Endothelial cell of umbilical vein (primary cell): ENCODE data around the gene CDC23. TPM values are rescaled to one million over a fixed set of nuclear protein-coding genes. Genes with fewer than 3 reads are reported as not detected.

Source experiments
- BruUV-seq: library from RNA; stranded (reverse); fragments of 400-500 nt; replicated peaks from 2 replicates; lab custom pipeline; 2021; lab: Mats Ljungman, UMichigan
- CTCF ChIA-PET: fragments of 300-600, 350-600 bp; sonication (Branson Sonifier 250); formaldehyde crosslinking; loops from one replicate; lab custom pipeline; 2021; ENCODE audit warnings: antibody characterized with exemption, inconsistent platforms; lab: Charles Lee
- POLR2A ChIA-PET: fragments of 300-600, 350-600 bp; sonication (Branson Sonifier 250); formaldehyde crosslinking; loops from one replicate; lab custom pipeline; 2021; ENCODE audit warnings: antibody characterized with exemption, inconsistent platforms; lab: Charles Lee
- DNase-seq: peaks from one replicate; pipeline ENCODE4 v3.0.0-alpha.2; 2011; ENCODE audit warnings: low read depth, low spot score
- FAIRE-seq: peaks from 2 replicates; lab custom pipeline; 2011; peaks lifted over from hg19 to GRCh38; lab: Jason Lieb, UNC
- H2AFZ ChIP-seq: 2 replicates; pipeline ENCODE4 v1.6.0; 2012; ENCODE audit warnings: low read depth, low read length, control low read depth, inconsistent platforms
- H3K27ac ChIP-seq: 2 replicates; pipeline ENCODE4 v1.5.1; 2011; ENCODE audit warnings: low read depth, mild to moderate bottlenecking, control low read depth, low read length, moderate library complexity; ENCODE audit not compliant: insufficient read depth
- H3K27me3 ChIP-seq, 2 experiments: 2 replicates each; pipeline versions ENCODE4 v1.6.0 to v1.6.1; 2011; ENCODE audit warnings: low read length in 2 of 2, mixed read lengths in 1 of 2; ENCODE audit not compliant: control insufficient read depth in 2 of 2, insufficient read depth in 2 of 2
- H3K36me3 ChIP-seq, 2 experiments: 2 replicates in 1 of 2; 3 replicates in 1 of 2; pipeline ENCODE4 v1.5.1; 2011; ENCODE audit warnings: low read length in 2 of 2, mild to moderate bottlenecking in 1 of 2, moderate library complexity in 1 of 2; ENCODE audit not compliant: control insufficient read depth in 2 of 2, insufficient read depth in 2 of 2; ENCODE audit errors: extremely low read depth in 1 of 2
- H3K4me1 ChIP-seq: 3 replicates; pipeline ENCODE4 v1.5.1; 2011; ENCODE audit warnings: mild to moderate bottlenecking, low read length; ENCODE audit not compliant: control insufficient read depth, insufficient read depth; ENCODE audit errors: extremely low read depth
- H3K4me2 ChIP-seq: 2 replicates; pipeline ENCODE4 v1.6.1; 2011; ENCODE audit warnings: low read length, control low read depth, mixed read lengths; ENCODE audit not compliant: insufficient read depth
- H3K4me3 ChIP-seq, 3 experiments: fragments of 200-600 bp in 1 of 3; sonication (generic), shearing (Covaris generic) in 1 of 3; replicated peaks in 1 of 3; 2 replicates each; pipeline ENCODE4 v1.5.1; 2011 to 2016; ENCODE audit warnings: control low read depth in 3 of 3, low read length in 3 of 3, mild to moderate bottlenecking in 2 of 3, inconsistent platforms in 1 of 3, low read depth in 1 of 3, moderate library complexity in 1 of 3; ENCODE audit not compliant: insufficient read depth in 1 of 3
- H3K79me2 ChIP-seq: 2 replicates; pipeline ENCODE4 v1.6.0; 2012; ENCODE audit warnings: low read length, inconsistent platforms; ENCODE audit not compliant: control insufficient read depth, insufficient read depth
- H3K9ac ChIP-seq: replicated peaks from 2 replicates; pipeline ENCODE3; 2011; ENCODE audit warnings: low read length, control low read depth; ENCODE audit not compliant: insufficient read depth; ENCODE audit errors: extremely low read depth
- H3K9me1 ChIP-seq: replicated peaks from 3 replicates; pipeline ENCODE4 v1.6.0; 2011; ENCODE audit warnings: mild to moderate bottlenecking, low read length; ENCODE audit not compliant: control insufficient read depth, insufficient read depth; ENCODE audit errors: extremely low read depth
- H3K9me3 ChIP-seq: replicated peaks from 2 replicates; pipeline ENCODE4 v1.5.1; 2012; ENCODE audit warnings: low read length, inconsistent platforms; ENCODE audit not compliant: control insufficient read depth, insufficient read depth
- H4K20me1 ChIP-seq: replicated peaks from 2 replicates; pipeline ENCODE3; 2011; ENCODE audit warnings: mild to moderate bottlenecking, low read length; ENCODE audit not compliant: control insufficient read depth, insufficient read depth; ENCODE audit errors: extremely low read depth
- CTCF ChIP-seq, 2 donors: IDR thresholded peaks; 1 replicate in 1 of 2; 2 replicates in 1 of 2; pipeline ENCODE4 v1.5.1; 2011; ENCODE audit warnings: low read length in 2 of 2, mild to moderate bottlenecking in 2 of 2, moderate library complexity in 2 of 2, control low read depth in 1 of 2, inconsistent platforms in 1 of 2, low read depth in 1 of 2; ENCODE audit not compliant: insufficient read depth in 1 of 2; ENCODE audit errors: extremely low read depth in 1 of 2
- EZH2 ChIP-seq: IDR thresholded peaks from 2 replicates; pipeline ENCODE4 v1.6.1; 2012; ENCODE audit warnings: borderline replicate concordance, low read depth, mild to moderate bottlenecking, moderate library complexity, low read length, inconsistent platforms; ENCODE audit not compliant: severe bottlenecking
- POLR2A ChIP-seq: IDR thresholded peaks from 2 replicates; pipeline ENCODE4 v1.6.1; 2012; ENCODE audit warnings: low read depth, mild to moderate bottlenecking, control low read depth, low read length
- POLR2AphosphoS5 ChIP-seq: IDR thresholded peaks from 2 replicates; pipeline ENCODE4 v1.6.1; 2012; ENCODE audit warnings: low read depth, mild to moderate bottlenecking, control low read depth, low read length, moderate library complexity; ENCODE audit not compliant: insufficient read depth
- dilution Hi-C: fragments of 300-500 bp; cut with MboI; formaldehyde crosslinking; loops from one replicate; pipeline ENCODE4 v1.15.0; 2019; ENCODE audit warnings: low sequenced_read_pairs; ENCODE audit not compliant: extremely low pct_ligation_motif_present
- intact Hi-C: fragments of 100-400 bp; cut with micrococcal nuclease; formaldehyde crosslinking; loops from one replicate; pipeline ENCODE4 v1.10.0; 2022
- polyA plus RNA-seq, 4 experiments: library from polyadenylated mRNA; depleted of rRNA in 3 of 4; stranded (reverse) in 3 of 4; unstranded in 1 of 4; fragments of >200 nt; gene quantifications; 2 replicates each; pipeline versions ENCODE4 v1.2.1 to v1.2.3, GENCODE V29; 2011 to 2012; ENCODE audit warnings: missing spikeins in 1 of 4
- total RNA-seq: library from RNA; stranded (reverse); gene quantifications from 2 replicates; pipeline ENCODE4 v1.2.3, GENCODE V29; 2021

The CDC23 gene
- total and polyA plus RNA-seq, 2 donors (not counting 3 experiments of a cell fraction or from before 2014, with no cell fraction given): 28.5 to 41.2 TPM

- Histone ChIP-seq H4K20me1 (no peaks in the 10 kb centered on the region), H3K4me1 (peaks cover 2% of the 10 kb centered on the region), H2AFZ (peak overlapping the region; percentile 97), H3K27ac (no peak overlapping the region), H3K4me3 (peak overlapping the region; percentile 36 to 75 (median 51)), H3K9me3 (no peaks in the 10 kb centered on the region), H3K9ac (peak overlapping the region; percentile 28), H3K36me3 (no peaks in the 10 kb centered on the region), H3K9me1 (no peaks in the 10 kb centered on the region), H3K79me2 (no peaks in the 10 kb centered on the region), H3K27me3 (peaks cover 5 to 15% of the 10 kb centered on the region in 2 experiments), H3K4me2 (peak overlapping the region; percentile 85)
- TF ChIP-seq EZH2: no peak
- no peak for TF ChIP-seq POLR2AphosphoS5
- TF ChIP-seq CTCF (IDR thresholded peaks at IDR 0.05; ENCODE audit: extremely low read depth in 1 of 2, insufficient read depth in 1 of 2, low read depth in 1 of 2, low read length in 2 of 2): no peak
- no peak for TF ChIP-seq POLR2A
- dilution Hi-C loops (no loop called here), intact Hi-C loops (no loop called here)
- DNase-seq (peak; percentile 42), FAIRE-seq (peak; percentile 69)
- BruUV-seq: no TSS peak
- ChIA-PET POLR2A (no interaction called here), CTCF (interaction anchor here (0.5 to 2.7 kb wide), 10 partner anchors 10 to 111 kb away, joined by 3 to 9 read pairs (median 4); partner anchors contain the start of gene KDM3B)
These were observed 28.8 kb upstream of the CDC23 start for GRCh38 chr5:138241688-138242571.
